HCT116 (cell line): ENCODE data around the gene LFNG.

ENCODE experiments used
- POLR2A ChIP-seq: IDR thresholded peaks from 2 replicates; pipeline ENCODE4 v1.7.0; 2011; ENCODE audit warnings: borderline replicate concordance; ENCODE audit not compliant: insufficient read depth, insufficient read length; ENCODE audit errors: extremely low read depth
- SIN3A ChIP-seq: IDR thresholded peaks from 2 replicates; pipeline ENCODE4 v1.6.1; 2012; ENCODE audit warnings: low read depth

GRCh38 chr7:2519119-2519930 lies at the start of gene LFNG:
- TF ChIP-seq SIN3A: no peak
- peak; percentile 97 for TF ChIP-seq POLR2A
